GM10266 (cell line): ENCODE results near the gene KCNE5.
"Not testable (repeated sequence)": the region's sequence is repeated elsewhere in the genome, so short reads cannot be mapped to it uniquely, and the experiment has no call there.

Experiments
- DNase-seq: peaks from one replicate; pipeline ENCODE4 v3.0.0; 2012; ENCODE audit errors: extremely low spot score
- CTCF ChIP-seq: IDR thresholded peaks from 2 replicates; pipeline ENCODE4 v1.5.1; 2012; ENCODE audit warnings: mild to moderate bottlenecking, low read depth; ENCODE audit not compliant: control insufficient read depth, insufficient read depth; ENCODE audit errors: missing control alignments

Gene KCNE5

GRCh38 chrX:109596015-109596414, 29.0 kb downstream of the KCNE5 start:
- no peak for DNase-seq
- no peak for TF ChIP-seq CTCF

GRCh38 chrX:109590176-109590575, 34.8 kb downstream of the KCNE5 start:
- no peak for TF ChIP-seq CTCF

GRCh38 chrX:109585488-109585887, 39.5 kb downstream of the KCNE5 start:
- DNase-seq: no peak
- TF ChIP-seq CTCF: no peak

More at GRCh38 chrX:109590176-109590575, 34.8 kb downstream of the KCNE5 start:
- no peak for DNase-seq

- no peak for DNase-seq
- no peak for TF ChIP-seq CTCF
These were observed 46.1 kb downstream of the KCNE5 start for GRCh38 chrX:109578916-109579315.

GRCh38 chrX:109577055-109577454, 47.9 kb downstream of the KCNE5 start:
- no peak for TF ChIP-seq CTCF
- DNase-seq: no peak

GRCh38 chrX:109576083-109576482, 48.9 kb downstream of the KCNE5 start:
- not testable (repeated sequence) for DNase-seq
